NOMO-1 (cell line): Measurements from ENCODE around the gene TK1.
"Not testable (repeated sequence)": the region's sequence is repeated elsewhere in the genome, so short reads cannot be mapped to it uniquely, and the experiment has no call there.

Experiments
- DNase-seq, 2 experiments: peaks; one replicate each; lab custom pipeline; 2025; ENCODE audit not compliant: unreplicated experiment in 2 of 2; lab: John Stamatoyannopoulos, UW

The TK1 gene

DNA sequence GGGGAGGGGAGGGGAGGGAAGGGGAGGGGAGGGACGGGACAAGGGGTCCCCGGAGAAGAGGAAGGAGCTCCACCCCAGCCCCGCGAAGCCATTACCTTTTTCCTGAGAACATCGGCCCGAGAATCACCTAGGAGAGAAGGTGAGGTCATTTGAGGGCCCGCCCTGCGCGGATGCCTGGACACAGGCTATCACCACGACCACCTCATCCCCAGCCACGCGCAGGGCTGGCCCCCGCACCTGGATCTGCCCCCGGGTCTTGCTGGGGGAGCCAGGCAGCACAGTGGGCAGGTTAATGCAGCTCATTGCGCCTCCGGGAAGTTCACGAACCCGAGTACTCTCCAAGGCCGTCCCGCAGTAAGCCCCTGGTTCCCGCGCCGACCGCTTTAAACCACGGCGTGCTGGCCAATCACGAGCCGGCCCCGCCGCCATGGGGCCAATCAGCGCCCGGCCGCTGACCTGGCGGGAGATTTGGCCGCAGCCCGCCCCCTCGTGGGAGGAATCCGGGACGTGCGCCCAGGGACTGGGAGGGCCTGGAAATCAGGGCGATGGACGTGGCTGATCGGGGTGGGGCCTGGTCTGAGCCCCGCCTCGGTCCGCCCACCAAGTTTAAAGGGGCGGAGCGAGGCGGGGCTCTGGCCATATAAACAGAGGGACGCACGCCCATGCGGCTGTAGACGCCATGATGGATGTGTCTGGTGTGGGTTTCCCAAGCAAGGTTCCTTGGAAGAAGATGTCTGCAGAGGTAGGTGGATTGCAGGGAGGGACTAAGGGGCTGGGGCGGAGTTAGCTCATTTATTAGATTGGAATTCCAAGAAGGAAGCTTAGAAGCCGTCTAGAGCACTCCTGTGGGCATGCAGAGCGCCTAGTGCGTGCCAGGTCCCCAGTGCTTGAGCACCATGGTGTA is at the start of gene TK1, which contains the start of gene AFMID:
Gene TK1 (minus strand): TSS at position 361 of the 904 bp plus-strand sequence. CDS start 58 bp downstream, at position 303.
Gene AFMID (plus strand): TSS at position 671 of the 904 bp plus-strand sequence. CDS start 9 bp downstream, at position 680.
- peak; percentile 97 to 100 for DNase-seq

GRCh38 chr17:78235885-78236284 is 49.0 kb upstream of the TK1 start:
- no peak for DNase-seq

- not testable (repeated sequence) for DNase-seq
These were observed 48.2 kb upstream of the TK1 start for GRCh38 chr17:78235022-78235421.

DNA sequence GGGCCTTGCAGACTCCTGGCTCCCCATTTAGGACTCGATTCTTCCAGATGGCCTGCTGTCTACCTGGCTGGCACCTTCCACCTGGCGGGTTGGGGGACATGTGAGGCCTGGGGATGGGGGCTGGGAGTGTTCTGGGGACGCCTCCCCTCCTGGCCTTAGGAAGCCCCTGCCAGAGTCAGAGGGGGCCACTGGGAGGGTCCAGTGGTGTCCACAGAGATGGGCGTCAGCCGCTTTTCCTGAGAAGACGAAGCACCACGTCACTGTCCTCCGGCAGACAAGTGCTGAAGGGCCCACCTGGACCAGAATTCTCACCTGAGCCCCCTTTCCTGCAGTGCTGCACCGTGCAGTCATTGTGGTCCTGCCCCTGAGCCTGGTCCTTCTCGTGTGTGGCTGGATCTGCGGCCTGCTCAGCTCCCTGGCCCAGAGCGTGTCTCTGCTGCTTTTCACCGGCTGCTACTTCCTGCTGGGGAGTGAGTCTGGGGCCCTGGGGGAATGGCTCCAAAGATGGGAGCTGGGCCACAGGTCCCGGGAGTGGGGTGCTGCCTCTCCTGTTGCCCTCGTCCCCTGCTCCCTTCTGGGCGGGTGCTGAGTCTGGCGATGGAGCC is 47.5 kb upstream of the TK1 start:
- no peak for DNase-seq

DNA sequence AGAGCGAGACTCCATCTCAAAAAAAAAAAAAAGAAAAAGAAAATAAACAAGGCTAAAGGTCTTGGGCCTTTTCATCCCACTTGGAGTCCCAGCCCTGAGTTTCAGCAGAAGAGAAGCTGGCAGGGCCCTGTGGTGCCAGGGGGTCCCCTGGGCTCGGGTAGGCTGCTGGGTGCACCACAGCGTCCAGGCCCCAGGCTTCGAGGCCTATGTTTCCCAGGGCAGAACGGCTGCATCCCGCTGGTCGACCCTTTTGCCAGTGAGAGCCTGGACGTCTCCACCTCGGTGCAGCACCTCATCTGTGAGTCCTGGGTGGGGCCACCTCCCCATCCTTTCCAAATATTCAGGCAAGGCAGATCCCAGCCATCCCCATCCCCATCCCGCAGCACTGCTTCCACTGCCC is 46.8 kb upstream of the TK1 start:
- DNase-seq = no peak

- no peak for DNase-seq
These were observed 46.0 kb upstream of the TK1 start for GRCh38 chr17:78232859-78233173.

DNA sequence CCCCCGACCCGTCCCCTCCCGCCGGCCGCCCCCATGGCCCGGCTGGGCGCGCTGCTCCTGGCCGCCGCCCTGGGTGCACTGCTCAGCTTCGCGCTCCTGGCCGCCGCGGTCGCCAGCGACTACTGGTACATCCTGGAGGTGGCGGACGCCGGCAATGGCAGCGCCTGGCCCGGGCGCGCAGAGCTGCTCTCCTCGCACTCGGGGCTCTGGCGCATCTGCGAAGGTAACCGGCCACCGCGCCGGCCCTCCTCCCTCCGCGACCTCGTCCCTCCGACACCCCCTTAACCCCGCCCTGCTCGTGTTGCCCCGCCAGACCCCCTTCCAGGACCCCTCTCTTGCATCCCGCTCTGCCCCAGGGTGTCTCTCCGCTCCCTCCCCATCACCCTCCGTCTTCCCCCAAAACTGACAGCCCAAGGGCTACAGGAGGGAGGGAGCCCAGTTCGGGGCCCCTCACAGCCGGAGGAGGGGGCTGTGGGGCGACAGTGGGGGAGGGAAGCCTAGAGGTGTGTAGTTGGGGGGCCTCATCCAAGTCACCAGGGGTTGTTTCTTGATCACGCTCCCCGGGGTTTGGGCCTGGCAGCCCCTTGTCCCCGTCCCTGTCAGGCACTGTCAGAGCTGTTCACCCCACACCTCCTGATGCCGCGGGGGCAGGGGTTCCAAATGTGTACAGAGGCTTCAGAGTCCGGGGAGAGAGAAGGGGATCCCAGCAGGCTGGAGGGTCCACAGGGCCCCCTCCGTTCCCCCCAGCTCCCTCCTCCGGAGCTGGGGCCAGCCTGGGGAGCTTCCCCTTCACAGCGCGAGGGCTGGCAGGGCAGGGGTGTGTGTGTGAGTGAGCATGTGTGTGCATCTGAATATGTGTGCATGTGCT is 45.4 kb upstream of the TK1 start:
- no peak for DNase-seq

- DNase-seq = no peak
These were observed 44.4 kb upstream of the TK1 start, which contains the start of gene TMEM235 for GRCh38 chr17:78230996-78231935. Gene TMEM235 (plus strand): TSS chr17:78231631. CDS start chr17:78232024, 393 bp downstream.

DNA sequence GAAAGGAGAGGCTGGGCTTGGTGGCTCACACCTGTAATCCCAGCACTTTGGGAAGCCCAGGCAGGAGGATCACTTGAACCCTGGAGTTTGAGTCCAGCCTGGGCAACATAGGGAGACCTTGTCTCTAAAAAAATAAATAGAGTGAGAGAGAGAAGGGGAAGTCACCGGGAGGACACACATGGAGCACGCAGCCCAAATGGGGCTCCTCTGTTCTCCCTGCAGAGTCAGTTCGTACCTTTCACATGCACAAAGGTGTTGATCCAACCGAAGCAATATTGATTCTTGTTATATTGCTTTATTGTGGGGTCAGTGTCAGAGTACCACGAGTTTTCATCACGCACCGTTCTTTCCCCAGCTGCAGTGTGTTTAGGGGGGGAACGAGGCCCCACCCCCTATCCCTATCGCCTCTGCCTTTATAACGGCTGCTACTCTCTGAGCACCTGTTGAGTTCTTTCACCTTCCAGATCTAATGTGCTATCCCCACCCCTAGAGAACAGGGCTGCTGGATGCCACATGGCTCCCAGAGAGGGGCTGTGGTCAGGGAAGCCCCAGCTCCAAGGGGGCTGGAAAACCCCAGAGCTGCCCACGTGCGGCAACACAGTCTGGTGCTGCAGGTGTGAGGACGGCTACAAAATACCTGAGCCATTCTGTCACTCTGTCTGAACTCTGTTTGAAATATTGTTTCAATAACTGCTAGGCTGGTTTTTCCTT is 43.6 kb upstream of the TK1 start:
- no peak for DNase-seq

DNA sequence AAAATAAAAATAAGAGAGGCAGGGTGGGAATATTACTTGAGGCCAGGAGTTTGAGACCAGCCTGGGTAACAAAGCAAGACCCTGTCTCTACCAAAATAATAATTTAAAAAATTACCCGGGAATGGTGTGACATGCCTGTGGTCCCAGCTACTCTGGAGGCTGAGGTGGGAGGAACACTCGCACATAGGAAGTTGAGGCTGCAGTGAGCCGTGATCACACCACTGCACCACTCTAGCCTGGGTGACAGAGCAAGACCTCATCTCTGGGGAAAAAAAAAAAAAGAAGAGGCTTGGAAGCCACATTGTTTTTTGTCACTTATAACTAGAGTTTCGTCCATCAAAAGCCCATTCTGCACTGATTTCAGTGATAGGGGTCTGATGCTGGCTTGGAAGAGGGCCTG is 41.3 kb upstream of the TK1 start:
- no peak for DNase-seq

GRCh38 chr17:78227455-78227916 is 40.6 kb upstream of the TK1 start:
- DNase-seq = peak in 1 of 2 experiments; percentile 18

GRCh38 chr17:78226759-78227454 is 40.1 kb upstream of the TK1 start:
- no peak for DNase-seq

DNA sequence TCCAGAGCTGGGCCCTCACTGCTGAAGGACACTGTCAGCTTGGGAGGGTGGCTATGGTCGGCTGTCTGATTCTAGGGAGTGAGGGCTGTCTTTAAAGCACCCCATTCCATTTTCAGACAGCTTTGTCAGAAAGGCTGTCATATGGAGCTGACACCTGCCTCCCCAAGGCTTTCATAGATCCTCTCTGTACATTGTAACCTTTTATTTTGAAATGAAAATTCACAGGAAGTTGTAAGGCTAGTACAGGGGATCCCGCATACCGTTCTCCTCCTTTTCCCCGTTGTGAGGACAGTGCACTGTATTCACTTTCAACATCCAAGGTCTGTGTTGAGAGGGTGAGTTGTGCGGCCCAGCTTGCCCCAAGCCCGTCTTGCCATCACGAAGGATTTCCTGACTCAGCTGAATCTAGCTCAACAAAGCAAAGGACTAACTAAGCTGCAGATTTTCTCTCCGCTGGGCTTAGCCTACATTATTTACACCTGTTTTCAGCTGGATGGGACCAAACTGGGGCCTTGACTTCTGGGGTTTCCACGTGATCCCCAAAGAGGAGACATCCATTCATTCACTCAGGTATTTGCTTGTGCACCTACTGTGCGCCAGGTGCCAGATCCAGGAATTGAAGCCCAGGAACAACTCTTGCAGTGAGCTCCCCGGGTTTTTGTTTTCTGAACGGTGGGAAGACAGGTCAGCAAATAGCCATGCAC is 39.4 kb upstream of the TK1 start:
- DNase-seq = no peak

DNA sequence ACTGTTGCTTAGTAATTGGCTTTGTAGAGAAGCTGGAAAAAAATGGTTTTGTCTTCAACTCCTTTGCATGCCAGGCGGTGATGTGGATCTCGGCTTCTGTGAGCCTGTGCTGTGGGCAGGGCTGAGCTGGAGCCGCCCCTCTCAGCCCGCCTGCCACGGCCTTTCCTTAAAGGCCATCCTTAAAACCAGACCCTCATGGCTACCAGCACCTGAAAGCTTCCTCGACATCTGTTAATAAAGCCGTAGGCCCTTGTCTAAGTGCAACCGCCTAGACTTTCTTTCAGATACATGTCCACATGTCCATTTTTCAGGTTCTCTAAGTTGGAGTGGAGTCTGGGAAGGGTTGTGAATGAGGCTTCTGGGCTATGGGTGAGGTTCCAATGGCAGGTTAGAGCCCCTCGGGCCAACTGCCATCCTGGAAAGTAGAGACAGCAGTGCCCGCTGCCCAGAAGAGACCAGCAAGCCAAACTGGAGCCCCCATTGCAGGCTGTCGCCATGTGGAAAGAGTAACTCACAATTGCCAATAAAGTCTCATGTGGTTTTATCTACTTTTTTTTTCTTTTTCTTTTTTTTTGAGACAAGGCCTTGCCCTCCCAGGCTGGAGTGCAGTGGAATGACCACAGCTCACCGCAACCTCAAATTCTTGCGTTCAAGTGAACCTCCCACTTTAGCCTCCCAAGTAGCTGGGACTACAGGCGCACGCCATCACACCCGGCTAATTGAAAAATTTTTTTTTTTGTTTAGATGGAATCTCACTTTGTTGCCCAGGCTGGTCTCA is 38.4 kb upstream of the TK1 start:
- DNase-seq = no peak

DNA sequence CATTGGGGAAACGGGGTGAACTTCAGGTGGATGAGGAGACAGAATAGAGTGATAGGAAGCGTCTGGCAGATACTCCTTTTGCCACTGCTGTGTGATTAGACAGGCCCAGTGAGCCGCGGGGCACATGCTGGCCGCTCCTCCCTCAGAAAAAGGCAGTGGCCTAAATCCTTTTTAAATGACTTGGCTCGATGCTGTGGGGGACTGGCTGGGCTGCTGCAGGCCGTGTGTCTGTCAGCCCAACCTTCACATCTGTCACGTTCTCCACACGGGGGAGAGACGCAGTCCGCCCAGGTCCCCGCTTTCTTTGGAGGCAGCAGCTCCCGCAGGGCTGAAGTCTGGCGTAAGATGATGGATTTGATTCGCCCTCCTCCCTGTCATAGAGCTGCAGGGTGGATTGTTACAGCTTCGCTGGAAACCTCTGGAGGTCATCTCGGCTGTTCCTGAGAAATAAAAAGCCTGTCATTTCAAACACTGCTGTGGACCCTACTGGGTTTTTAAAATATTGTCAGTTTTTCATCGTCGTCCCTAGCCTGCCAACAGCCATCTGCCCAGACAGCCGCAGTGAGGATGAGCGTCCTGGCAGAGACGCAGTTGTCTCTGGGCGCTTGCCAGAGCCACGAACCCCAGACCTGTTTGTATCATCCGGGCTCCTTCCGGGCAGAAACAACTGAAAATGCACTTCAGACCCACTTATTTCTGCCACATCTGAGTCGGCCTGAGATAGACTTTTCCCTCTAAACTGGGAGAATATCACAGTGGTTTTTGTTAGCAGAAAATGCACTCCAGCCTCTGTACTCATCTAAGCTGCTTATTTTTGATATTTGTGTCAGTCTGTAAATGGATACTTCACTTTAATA is 37.6 kb upstream of the TK1 start:
- DNase-seq = no peak

DNA sequence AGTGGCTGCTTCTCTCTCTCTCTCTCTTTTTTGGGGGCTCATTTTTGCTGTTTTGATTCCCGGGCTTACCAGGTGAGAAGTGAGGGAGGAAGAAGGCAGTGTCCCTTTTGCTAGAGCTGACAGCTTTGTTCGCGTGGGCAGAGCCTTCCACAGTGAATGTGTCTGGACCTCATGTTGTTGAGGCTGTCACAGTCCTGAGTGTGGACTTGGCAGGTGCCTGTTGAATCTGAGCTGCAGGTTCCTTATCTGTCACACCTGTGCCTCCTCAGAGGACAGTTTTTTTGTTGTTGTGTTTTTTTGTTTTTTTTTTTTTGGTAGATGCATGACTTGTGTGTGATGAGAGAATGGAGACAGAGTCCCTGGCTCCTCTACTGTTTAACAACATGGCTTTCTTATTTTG is 36.9 kb upstream of the TK1 start:
- DNase-seq = no peak
